ENCODE data around the gene SPATA1. TPM values are rescaled to one million over a fixed set of nuclear protein-coding genes. Genes with fewer than 3 reads are reported as not detected.

Gene SPATA1
- total and polyA plus RNA-seq, 9 of the 15 experiments (the other 6 are each of a cell fraction or from before 2014, with no cell fraction given): 0.79 to 2.9 (median 1.5) TPM

- ChIA-PET CTCF (ENCODE audit: low intra/inter-chr PET ratio) (no interaction called here), POLR2A (interaction anchor here (0.9 to 2.5 kb wide), 3 partner anchors 9 to 16 kb away, joined by 3 to 14 read pairs (median 5); partner anchors contain the start of genes GNG5 and SPATA1)
- no peak overlapping the region for H3K27ac ChIP-seq (ENCODE audit: extremely low read depth, low read depth, low read length)
- H3K9me3 ChIP-seq (replicated peaks; ENCODE audit: control insufficient read depth, insufficient read depth, low read depth, low read length): no peaks in the 10 kb centered on the region
- H3K9me1 ChIP-seq (ENCODE audit: control insufficient read depth, insufficient read depth, low read length): no peaks in the 10 kb centered on the region
- in situ Hi-C loops (cut with MboI): no loop called here
- H4K20me1 ChIP-seq (replicated peaks; ENCODE audit: control insufficient read depth, insufficient read depth, low read length): no peaks in the 10 kb centered on the region
- no peaks in the 10 kb centered on the region for H3K27me3 ChIP-seq (ENCODE audit: control insufficient read depth in 2 of 2, insufficient read depth in 2 of 2, low read length in 2 of 2)
- H3K9ac ChIP-seq (ENCODE audit: insufficient read depth in 1 of 2, low read depth in 2 of 2, low read length in 2 of 2): no peak overlapping the region
- FAIRE-seq: no peak
- intact Hi-C loops (cut with micrococcal nuclease): no loop called here
- no TSS peak for BruUV-seq (replicated peaks)
- no peak for DNase-seq (ENCODE audit: extremely low read depth in 1 of 4, low spot score in 3 of 4)
- no peak overlapping the region for H3K4me3 ChIP-seq
- TF ChIP-seq RBM39 (optimal IDR thresholded peaks at IDR 0.05; ENCODE audit: low read depth, low read length) (no peak), ZNF280B (CRISPR knock-in tag; IDR thresholded peaks at IDR 0.05) (no peak), ETV6 (IDR thresholded peaks at IDR 0.05; ENCODE audit: borderline replicate concordance in 1 of 2, low read depth in 2 of 2, low read length in 1 of 2) (no peak), ETV6 (CRISPR knock-in tag; IDR thresholded peaks at IDR 0.05; ENCODE audit: borderline replicate concordance) (no peak), ZNF592 (IDR thresholded peaks at IDR 0.05) (no peak), HMGN3 (IDR thresholded peaks at IDR 0.05; ENCODE audit: borderline replicate concordance, extremely low read depth, insufficient read length, low read depth, low read length) (no peak), POLR2G (IDR thresholded peaks at IDR 0.05; ENCODE audit: low read depth, low read length) (no peak), NR2C1 (IDR thresholded peaks at IDR 0.05) (no peak), NR2C1 (tag; IDR thresholded peaks at IDR 0.05) (no peak), MEIS2 (IDR thresholded peaks at IDR 0.05; ENCODE audit: partially characterized antibody) (no peak), ZNF668 (CRISPR knock-in tag; IDR thresholded peaks at IDR 0.05) (no peak)
- WGBS (ENCODE audit: insufficient coverage, low coverage, missing lambda C conversion rate): 92% methylated on average over 2 of the region's 2 CpGs
- no peaks in the 10 kb centered on the region for H3K4me1 ChIP-seq (replicated peaks in 1 of 2; ENCODE audit: control insufficient read depth in 2 of 2, insufficient read depth in 2 of 2, low read length in 2 of 2)
- H3K4me2 ChIP-seq (ENCODE audit: insufficient read depth, low read length): no peak overlapping the region
- peaks cover 76% of the 10 kb centered on the region for H3K36me3 ChIP-seq (ENCODE audit: control insufficient read depth, insufficient read depth, low read length)
- no peak overlapping the region for H2AFZ ChIP-seq (ENCODE audit: low read depth, low read length)
- ATAC-seq: no peak
- H3K79me2 ChIP-seq (ENCODE audit: control insufficient read depth, insufficient read depth, low read length): peaks cover 25% of the 10 kb centered on the region; the same call in 2 of the 3 replicates
Observed at GRCh38 chr1:84489766-84490165, 16.4 kb upstream of the SPATA1 start.
